M059J (cell line): ENCODE measurements around the gene ANKRD6. TPM values are rescaled to one million over a fixed set of nuclear protein-coding genes. Genes with fewer than 3 reads are reported as not detected.

Experiments
- DNase-seq: peaks from one replicate; pipeline ENCODE4 v3.0.0-alpha.2; 2012; ENCODE audit warnings: low read depth
- total RNA-seq: library from RNA; depleted of rRNA; stranded (reverse); fragments of >200 nt; shearing (Covaris generic); gene quantifications from 2 replicates; pipeline ENCODE4 v1.2.3, GENCODE V29; 2014

ANKRD6 gene
- total RNA-seq, 1 experiment from 2014 or later: 0.57 TPM

DNA sequence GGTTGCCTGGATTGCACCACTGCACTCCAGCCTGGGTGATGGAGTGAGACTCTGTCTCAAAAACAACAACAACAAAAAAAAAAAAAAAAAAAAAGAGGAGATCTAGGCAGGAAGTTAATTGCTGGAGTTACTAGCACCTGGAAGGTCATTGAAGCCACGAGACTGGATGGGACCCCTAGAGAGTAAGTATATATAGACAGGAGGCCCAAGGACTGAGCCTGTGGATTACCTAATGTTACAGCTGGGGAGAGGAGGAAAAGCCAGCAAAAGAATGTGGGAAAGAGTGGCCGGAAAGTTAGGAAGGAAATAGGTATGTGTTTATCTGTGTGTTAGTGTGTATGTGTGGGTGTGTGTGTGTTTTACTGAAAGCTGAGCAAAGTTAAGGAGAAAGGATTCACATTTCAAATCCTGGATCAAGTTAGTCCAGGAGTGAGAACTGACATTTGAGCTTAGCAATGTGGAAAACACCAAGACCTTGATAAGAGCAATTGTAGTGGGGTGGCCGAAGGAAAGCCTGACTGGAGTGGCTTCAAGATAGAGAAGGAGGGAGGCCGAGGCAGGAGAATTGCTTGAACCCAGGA lies 38.4 kb downstream of the ANKRD6 start:
- no peak for DNase-seq

DNA sequence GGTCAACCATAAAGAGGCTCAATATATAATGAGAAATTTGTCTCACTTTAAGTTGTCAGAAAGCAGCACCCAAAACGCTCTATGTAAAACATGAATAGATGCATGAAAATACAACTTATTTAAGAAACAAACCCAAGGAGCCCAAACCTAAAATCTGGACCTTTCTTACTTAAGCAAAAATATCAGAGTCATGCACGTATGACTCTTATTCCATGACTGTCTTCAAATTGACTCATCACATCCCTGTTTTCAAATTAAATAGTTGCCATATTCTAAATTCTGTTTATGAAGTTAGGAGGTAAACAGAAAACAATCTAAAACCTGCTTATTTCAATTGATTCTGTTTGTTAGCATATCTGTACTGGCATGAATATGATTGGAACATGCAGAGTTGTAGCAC lies 42.1 kb downstream of the ANKRD6 start:
- peak; percentile 5 for DNase-seq

DNA sequence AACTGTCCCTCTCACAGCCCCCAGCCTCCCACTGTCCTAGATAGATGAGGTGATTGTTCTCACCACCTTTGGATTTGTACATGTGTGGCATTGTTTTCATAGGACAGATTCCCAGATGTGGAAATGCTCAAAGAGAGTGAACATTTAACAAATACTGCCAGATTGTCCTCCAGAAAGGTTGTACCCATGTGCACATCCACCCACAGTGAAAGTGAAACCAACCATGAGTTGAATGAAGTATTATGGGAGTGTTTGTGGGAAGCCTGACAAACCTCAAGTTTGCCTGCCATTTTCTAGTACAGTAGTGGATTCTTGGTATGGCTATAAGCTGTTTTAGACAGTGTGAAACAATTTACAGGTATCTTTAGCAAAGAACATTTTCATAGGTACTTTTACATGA lies 42.7 kb downstream of the ANKRD6 start:
- peak; percentile 40 for DNase-seq

DNA sequence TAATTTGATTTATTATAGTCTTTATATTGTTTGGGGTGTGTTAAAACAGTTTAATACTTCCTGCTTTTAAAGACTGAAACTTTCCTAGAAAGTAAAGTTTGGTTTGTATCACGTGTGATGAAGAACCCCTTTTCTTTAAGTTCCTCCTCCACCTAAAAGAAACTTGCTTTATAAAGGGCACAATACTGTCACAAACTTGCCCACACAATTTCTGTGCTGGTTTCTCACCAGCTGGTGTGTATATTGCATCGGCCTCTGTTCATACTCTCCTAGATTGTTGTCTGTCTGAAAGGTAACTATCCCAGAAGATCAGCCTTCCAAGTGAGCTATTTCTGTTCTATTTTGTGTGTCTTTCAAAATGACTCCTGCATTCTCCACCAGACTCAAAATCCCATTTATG lies 46.9 kb downstream of the ANKRD6 start:
- DNase-seq: no peak

DNA sequence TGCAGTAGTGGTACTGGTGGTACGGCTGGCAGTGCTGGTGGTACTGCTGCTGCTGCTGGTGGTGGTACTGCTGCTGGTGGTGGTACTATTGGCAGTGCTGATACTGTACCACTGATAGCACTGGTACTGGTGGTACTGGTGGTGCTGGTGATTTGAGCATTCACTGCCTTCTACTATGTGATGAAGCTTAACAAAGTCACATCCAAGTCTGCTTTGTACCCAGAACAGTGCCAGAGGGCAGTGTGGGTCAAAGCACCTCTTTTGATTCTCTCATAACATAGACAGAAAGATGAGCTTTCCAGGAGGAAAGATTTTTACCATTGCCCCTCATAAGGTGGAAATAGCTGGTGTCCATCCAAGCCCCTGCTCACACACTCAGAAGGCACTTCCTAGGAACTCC lies 48.7 kb downstream of the ANKRD6 start:
- no peak for DNase-seq

DNA sequence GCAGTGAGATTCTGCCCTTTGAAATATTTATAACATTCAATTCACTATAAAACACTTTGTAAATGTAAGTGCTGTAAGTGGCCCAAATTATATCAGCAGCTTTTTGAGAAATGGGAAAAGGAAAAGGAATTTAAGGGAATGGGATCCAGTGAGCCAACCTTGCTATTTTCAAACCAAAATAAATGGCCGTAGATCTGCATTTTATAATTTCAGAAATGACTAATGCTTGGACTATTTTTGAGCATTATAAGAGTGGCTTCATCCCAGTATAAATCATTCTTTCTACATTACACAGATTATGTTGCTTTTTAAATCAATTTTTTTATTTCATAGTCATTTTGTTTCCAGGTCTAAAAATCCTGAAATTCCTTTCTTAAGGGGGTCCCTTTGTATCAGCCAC lies 49.2 kb downstream of the ANKRD6 start:
- DNase-seq: no peak

DNA sequence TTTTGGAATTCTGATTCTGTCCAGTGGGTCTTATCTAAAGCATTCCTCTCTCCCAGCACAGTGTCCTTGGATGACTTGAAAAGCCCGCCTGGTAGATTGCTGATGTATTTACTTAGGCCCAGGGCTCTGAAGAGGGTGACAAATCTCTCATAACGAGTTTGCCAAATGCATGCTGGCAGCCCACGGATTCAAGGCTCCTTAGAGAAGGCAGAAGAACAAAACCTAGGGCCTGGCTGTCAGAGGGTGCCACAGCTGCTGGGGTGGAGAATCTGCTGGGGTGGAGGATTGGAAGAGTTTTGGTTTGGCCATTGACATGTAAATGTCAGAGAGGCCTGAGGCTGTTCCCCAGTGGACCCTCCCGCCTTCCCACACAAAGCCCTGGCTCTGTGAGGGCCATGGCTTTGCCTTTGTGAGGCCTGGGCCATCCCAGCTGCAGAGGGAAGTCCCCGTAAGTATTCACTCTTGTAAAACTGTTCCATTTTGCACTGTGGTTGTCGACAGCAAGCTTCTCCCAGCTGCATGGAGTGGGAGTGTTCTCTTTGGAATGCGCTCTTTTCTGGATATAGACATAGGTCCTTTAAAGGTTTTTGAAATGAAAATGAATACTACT lies 50.3 kb downstream of the ANKRD6 start:
- DNase-seq: no peak

DNA sequence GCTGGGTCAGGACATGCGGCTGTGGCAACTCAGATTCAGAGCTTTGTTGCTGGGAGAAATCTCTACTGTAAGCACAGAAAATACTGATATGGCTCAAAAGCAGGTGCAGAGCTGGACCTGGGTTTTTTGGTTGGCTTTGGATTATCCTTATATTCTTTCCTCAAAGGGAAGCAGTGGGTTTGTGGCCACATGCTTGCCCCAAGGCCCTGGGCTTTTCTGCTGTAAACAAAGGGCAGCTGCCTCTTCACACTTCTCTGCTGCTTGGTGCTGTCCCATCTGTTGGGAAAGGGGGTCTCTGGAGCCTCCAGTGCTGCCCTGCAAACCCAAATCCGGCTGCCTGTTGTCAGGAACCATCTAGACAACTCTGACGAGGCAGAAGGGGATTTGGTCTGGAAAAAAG lies 52.4 kb downstream of the ANKRD6 start:
- DNase-seq: no peak

DNA sequence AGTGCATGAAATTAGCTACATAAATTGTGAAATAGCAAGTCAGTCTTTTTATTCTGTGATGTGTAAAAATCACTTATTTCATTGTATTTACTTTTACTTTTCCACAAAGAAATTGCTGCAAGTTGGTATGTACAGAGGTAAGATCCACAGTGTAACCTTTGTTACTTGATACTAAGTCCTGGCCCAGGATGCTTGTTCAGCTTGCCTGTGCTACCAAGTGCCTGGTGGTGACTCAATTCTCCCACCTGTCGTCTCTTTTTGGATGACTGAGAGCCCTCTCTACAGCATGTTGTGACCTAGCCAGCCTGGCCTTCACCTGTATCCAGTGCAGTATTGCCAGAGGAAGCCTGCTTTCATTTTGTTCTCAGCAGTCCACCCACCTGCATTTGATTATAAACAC lies 54.9 kb downstream of the ANKRD6 start:
- no peak for DNase-seq

DNA sequence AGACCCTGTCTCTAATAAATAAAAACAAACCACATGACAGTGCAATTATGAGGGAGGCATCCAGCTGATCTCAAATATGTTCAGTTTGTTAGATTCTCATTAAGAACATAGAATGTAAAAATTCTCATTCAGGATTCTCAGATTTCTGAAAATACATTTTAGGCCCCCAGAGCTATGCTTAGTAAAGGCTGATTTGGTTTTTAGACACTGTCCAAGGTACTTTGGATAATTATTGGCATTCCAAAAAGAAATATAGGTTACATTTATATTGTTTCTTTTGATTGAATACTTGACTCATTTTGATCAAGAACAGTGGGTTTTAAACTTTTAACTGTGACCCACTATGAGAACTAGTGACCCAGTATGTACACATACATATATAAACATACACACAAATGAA lies 55.5 kb downstream of the ANKRD6 start:
- no peak for DNase-seq

DNA sequence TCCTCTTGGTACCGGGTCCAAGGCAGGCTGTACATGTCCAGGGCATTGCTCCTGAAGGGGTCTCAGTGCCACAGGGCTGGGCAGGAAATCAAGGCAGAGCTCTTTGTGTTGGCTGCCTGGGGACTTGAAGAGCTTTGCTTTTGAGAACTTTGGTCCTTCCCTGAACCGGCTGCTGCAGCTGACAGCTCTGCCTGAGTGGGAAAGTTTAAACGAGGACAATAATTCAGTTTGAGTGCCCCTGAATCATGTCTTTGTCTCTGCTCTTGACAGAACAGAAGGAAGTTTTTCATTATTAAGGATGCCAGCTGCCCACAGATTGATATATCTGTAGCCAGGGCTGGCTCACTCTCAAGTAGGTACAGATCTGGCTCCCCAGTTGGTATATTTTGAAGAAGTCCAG lies 56.1 kb downstream of the ANKRD6 start:
- DNase-seq: no peak

DNA sequence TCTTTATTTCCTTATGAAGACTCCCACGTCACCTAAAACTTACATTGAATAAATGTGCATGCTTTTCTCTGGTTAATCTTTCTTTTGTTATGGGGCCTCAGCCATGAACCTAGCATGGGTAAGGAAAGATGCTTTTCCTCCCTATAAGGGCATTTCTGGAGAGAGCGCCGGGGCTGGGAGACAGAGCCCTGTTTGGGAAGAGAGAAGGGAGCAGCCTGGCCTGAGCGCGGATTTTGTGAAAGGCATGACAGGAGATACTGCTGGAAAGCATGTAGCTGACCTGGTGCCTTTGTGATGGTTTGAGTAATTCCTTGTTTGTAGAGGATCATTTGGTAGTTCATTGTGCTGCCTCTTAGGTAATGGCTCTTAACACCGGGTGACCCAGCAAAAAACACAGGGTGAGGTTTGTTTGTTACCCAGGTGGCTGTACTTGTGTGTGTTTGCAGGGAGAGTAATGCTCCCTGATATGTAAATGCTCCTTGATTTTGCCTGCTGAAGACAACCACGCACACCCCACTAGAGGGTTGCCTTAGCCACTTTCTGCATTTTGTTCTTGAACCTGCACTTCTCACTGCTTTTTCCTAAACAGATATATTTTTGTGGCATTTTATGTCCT lies 59.2 kb downstream of the ANKRD6 start:
- DNase-seq: no peak

DNA sequence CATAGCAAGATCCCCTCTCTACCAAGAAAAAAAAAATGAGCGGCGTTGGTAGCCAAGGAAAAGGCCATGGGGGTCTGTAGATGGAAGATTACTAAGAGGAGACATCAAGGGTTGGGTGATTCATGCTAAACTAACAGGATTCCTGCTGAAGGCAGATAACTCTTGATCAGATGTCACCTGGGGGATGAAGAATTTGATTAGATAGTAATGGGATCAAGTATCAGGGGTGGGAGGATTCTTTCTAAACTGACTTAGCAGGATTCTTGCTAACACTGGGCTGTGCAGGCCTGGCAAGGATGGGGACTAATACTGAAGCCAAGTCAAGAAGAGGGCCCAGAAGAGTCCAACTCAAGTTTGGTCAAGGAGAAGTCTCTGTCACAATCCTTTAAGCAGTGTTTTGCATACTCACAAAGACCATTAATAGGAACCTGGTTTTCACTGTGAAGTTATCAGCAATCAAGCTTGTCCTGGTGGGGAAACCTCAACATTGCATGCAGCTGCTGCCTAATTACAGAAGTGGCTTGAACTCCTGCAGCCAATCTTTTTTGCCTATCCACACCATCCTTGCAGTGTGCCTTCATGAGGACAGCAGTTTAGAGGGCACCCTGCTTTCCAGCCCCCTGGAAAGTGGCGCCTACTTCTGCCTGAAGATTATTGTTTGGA lies 61.3 kb downstream of the ANKRD6 start:
- DNase-seq: no peak

DNA sequence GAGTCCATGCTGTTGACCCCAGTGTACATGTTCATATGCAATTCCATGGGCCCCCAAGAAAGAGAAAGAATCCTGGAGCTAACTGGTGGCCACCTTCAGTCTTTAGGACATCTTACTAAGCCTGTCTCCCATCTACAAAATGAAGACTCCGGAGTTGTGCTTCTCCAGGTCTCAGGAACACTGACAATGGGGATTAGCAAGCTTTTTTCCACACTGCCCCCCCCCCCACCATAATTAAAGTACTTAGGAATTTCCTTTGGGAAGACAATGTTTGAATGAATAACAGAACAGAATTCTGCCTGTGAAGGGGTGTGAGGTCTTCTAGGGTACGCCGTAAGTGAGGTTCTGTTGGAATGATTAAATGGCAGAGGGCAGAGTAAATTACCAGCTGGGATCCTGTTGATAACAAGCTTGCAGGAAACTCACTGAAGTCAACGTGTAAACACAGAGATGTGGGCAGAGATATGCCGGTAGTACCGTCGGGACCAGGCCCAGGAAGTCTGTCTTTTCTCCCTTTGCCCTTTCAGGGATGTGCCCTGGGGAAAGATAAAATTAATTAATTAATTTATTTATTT lies 63.1 kb downstream of the ANKRD6 start:
- no peak for DNase-seq

DNA sequence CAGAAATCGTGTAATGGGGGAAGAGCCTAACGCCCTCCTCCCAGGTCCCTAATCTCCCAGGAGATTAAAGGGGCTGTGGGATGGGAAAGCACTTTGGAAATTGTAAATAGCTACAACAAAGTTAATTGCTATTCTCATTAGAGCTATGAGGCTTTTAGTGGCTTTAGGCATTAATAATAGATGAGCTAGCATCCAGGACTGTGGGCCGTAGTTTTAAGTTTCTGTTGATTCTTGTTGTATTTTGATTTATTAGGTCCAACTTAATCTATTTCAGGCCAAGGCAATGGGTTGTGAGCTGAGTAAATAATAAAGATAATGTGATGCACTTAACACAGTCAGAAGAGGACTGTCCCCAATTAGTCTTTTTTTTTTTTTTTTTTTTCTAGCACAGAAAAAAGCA lies 67.7 kb downstream of the ANKRD6 start:
- DNase-seq: no peak

DNA sequence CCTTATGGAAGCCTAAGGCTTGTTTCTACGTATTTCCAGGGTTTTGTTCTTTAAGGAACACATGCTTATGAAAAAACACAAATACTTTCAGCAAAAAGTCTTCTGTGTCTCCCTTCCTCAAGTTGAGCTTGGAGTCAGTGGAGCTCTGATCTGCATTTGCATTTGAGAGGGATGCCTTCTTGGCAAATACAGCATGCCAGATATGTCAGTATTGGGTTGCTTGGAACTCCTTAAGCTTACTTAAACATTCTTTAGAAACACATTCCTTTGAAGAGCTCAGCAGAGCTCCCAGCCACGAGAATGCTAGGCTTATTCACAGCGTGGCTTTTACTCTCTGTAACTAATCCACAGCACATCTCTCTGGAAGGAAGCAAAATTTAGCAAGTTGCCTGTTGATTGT lies 68.3 kb downstream of the ANKRD6 start:
- DNase-seq: no peak

DNA sequence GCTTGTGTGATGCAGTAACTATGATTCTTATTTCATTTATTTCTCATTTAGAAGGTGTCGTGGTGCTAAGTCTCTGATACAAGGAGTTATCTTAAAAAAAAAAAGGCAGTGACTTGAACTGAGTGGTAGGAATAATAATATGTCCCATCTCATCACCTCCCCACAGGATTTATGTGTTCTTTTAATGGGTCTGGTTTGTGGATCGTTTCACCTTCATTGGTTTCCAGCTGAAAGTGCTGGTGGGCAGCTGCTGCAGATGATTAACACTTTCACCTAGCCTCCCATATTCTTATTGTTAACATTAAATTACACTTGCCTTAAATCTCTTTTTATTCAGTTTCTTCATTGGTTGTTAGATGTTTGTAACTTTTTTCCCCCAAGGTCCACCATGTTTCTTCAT lies 68.8 kb downstream of the ANKRD6 start:
- no peak for DNase-seq

DNA sequence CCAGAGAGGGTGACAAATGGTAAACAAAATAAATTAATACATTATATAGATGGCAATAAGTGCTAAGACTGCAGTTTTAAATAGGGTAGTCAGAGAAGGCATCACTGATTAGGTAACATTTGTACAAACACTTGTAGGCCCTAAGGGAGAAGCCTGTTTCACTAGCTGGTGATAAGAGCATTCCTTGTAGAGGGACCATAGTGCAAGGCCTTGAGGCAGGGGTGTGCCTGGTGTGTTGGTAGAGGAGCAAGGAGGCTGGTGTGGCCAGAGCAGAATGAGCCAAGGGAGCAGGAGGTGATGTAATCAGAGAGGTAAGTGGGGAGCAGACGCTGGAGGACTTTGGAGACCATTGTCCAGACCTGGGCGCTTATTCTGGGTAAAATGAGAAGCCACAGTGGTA lies 70.7 kb downstream of the ANKRD6 start:
- DNase-seq: no peak

DNA sequence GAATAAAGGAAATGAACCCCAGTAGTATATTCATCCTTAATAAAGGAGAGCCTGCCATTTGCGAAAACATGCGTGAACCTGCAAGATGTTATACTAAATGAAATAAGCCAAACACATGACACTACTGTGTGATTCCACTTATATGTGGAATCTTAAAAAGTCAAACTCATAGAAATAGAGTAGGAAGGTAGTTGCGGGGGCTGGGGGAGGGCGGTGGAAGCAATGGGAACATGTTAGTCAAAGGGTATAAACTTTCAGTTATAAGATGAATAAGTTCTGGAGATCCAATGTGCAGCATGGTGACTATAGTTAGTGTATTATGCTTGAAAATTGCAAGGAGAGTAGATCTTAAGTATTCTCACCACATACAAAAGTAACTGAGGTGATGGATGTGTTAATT lies 72.9 kb downstream of the ANKRD6 start:
- no peak for DNase-seq

DNA sequence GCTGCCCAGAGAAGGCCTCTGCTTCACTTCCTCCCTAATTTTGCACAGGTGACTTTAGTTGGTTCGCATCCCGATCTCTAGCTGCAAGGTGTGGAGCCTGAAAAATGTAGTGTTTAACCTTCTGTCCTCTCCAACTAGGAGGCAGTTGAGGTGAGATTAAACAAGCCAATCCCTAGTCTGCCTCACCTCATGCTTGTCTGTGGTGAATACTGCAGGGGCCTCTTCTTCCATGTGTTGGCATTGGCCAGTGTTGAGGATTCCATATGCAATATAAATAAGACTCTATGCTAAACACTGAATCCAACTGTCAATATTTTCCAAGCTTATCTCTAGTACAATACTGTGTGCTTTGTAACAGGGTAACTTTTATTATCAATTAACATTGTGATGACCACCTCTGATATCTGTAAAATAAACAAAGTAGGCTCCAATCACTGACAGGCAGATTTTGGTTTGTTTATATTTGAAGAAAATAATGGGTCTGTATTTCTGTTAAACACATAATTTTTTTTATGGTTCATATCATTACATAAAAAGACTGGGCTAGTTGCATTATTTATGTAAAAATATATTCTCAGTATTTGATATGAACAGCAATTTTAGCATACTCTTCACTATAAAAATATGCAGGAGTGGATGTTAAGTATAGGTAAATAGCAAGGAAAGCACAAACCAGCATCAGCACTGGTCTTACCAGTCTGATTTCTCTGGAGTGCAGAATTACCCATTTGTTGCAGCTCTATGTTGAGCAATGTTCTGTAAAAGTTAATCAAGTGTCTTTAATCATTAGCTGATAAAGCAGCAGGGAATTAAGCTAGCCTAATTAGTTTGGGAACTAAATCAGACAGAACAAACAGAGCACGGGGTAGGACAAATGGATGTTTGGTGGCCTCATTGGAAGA lies 74.0 kb downstream of the ANKRD6 start:
- no peak for DNase-seq

DNA sequence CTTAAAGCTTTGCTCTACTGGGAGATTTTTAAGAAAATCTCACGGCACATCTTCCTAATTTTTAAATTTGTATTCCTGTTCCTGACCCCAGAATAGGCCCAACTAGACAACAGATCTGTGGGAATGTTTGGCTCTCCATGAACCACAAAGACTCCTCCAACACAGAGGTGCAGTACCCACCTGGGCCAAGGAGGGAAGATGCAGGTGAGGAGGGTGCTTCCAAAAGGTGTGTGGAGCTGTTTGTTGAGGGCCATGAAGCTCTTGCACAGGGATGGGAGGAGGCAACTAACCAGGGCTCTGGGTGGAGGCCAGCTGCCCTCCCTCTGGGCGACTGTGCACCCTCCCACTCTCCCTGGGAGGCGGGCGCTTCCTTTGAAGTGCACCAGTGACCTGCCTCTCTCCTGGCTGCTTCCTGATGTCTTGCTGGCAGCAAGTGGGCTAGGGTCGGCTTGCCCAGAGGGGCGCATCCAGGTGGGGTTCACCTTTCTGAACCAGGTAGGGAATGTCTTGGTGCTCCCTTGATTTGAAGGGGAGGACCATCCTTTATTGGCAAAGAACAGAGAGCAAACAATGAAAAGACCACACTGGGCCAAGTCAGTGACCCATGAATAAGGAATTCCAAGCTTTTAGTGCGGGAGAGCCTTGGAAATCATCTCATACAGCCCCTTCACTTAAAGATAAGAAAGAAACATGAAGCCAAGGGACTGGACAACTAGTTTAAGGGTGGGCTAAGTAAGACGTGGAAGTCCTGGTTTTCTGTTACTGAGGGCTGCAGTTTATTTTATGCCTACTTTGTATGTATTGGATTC lies 76.0 kb downstream of the ANKRD6 start:
- no peak for DNase-seq
